ENCODE results near the gene BORCS5. TPM values are rescaled to one million over a fixed set of nuclear protein-coding genes. Genes with fewer than 3 reads are reported as not detected.

BORCS5 gene
- total RNA-seq, 2 experiments from 2014 or later: 43.7 to 47.8 TPM

DNA sequence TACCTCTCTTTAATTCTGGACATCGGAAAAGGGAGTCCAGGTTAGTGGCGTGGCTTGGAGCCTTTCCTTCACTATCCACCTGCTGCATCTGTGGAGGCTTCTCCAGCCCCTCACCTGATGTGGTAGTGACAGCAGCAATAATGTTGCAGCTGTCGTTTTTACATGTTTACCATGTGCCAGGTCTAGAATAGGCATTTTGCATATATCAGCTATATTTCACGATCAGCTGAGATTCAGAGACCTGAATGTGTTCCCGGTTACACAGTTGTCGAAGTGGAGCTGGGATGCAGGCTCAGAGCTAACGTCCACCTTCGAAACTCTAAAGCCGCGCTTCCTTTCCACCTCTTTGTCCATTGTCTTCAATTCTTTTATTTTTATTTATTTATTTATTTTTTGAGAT lies 91.0 kb downstream of the BORCS5 start:
- no peak for DNase-seq
- peaks cover 44% of the 10 kb centered on the region for H3K4me1 Mint-ChIP-seq (ENCODE audit: low read depth)
- POLR2A ChIA-PET: interaction anchor here (1.4 kb wide), 1 partner anchor 9 kb away, joined by 5 read pairs; no protein-coding TSS in a partner anchor
- H3K4me3 Mint-ChIP-seq: no peak overlapping the region
- H3K36me3 Mint-ChIP-seq: peaks cover 29% of the 10 kb centered on the region
- CTCF ChIA-PET: interaction anchor here (1.6 kb wide), 1 partner anchor 9 kb away, joined by 8 read pairs; no protein-coding TSS in a partner anchor
- no peaks in the 10 kb centered on the region for H3K9me3 Mint-ChIP-seq
- H3K27ac Mint-ChIP-seq: no peak overlapping the region
- no peaks in the 10 kb centered on the region for H3K27me3 Mint-ChIP-seq
- intact Hi-C loops (cut with micrococcal nuclease): no loop called here

GRCh38 chr12:12449533-12450025 lies 92.7 kb downstream of the BORCS5 start:
- Mint-ChIP-seq H3K4me3 (no peak overlapping the region), H3K27ac (no peak overlapping the region), H3K4me1 (ENCODE audit: low read depth) (peaks cover 33% of the 10 kb centered on the region), H3K27me3 (no peaks in the 10 kb centered on the region), H3K9me3 (no peaks in the 10 kb centered on the region), H3K36me3 (peaks cover 25% of the 10 kb centered on the region)
- ChIA-PET POLR2A (no interaction called here), CTCF (no interaction called here)
- DNase-seq: no peak
- intact Hi-C loops (cut with micrococcal nuclease): no loop called here

- DNase-seq: no peak
- ChIA-PET POLR2A (no interaction called here), CTCF (no interaction called here)
- H3K9me3 Mint-ChIP-seq: no peaks in the 10 kb centered on the region
- peaks cover 26% of the 10 kb centered on the region for H3K36me3 Mint-ChIP-seq
- intact Hi-C loops (cut with micrococcal nuclease): no loop called here
- H3K4me3 Mint-ChIP-seq: no peak overlapping the region
- H3K4me1 Mint-ChIP-seq (ENCODE audit: low read depth): peaks cover 35% of the 10 kb centered on the region
- no peaks in the 10 kb centered on the region for H3K27me3 Mint-ChIP-seq
- H3K27ac Mint-ChIP-seq: no peak overlapping the region
Observed at GRCh38 chr12:12450043-12450471, 93.2 kb downstream of the BORCS5 start.

- ChIA-PET POLR2A (interaction anchor here (1.0 kb wide), 1 partner anchor 10 kb away, joined by 3 read pairs; no protein-coding TSS in a partner anchor), CTCF (no interaction called here)
- Mint-ChIP-seq H3K4me1 (ENCODE audit: low read depth) (peaks cover 36% of the 10 kb centered on the region), H3K9me3 (no peaks in the 10 kb centered on the region), H3K4me3 (no peak overlapping the region), H3K27me3 (no peaks in the 10 kb centered on the region), H3K36me3 (peaks cover 27% of the 10 kb centered on the region), H3K27ac (no peak overlapping the region)
- DNase-seq: no peak
- intact Hi-C loops (cut with micrococcal nuclease): no loop called here
Observed at GRCh38 chr12:12451098-12451497, 94.2 kb downstream of the BORCS5 start.

DNA sequence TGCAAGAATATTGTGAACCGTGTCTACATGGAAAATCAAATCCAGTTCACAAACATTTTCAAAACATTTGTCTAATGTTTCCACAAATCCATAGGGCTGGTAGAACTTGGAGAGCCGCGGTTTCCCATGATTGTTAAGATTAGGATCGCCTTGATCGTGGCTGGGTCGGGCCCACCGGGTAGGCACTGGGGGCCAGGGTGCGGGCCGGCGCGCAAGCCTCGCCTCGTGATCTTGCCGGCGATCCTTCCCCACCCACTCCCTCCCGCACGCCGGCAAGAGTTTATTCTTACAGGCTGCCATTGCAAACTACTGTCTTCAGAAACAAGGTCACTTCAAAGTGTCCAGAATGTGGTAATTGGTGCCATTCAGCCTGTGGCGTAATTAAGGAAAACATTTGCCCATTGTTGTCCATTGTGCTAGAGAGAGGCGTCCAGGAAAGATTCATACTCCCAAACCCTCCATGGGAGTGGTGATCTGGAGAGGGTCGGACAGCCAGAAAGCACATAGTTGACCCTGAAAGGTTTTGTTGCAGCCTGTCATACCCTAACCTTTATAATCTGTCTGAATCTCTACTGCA lies 95.5 kb downstream of the BORCS5 start:
- ChIA-PET CTCF (no interaction called here), POLR2A (interaction anchor here (0.7 kb wide), 1 partner anchor 10 kb away, joined by 3 read pairs; no protein-coding TSS in a partner anchor)
- Mint-ChIP-seq H3K27me3 (no peaks in the 10 kb centered on the region), H3K27ac (no peak overlapping the region), H3K4me1 (ENCODE audit: low read depth) (peaks cover 37% of the 10 kb centered on the region), H3K36me3 (peaks cover 21% of the 10 kb centered on the region), H3K9me3 (no peaks in the 10 kb centered on the region), H3K4me3 (no peak overlapping the region)
- DNase-seq: no peak
- intact Hi-C loops (cut with micrococcal nuclease): no loop called here

DNA sequence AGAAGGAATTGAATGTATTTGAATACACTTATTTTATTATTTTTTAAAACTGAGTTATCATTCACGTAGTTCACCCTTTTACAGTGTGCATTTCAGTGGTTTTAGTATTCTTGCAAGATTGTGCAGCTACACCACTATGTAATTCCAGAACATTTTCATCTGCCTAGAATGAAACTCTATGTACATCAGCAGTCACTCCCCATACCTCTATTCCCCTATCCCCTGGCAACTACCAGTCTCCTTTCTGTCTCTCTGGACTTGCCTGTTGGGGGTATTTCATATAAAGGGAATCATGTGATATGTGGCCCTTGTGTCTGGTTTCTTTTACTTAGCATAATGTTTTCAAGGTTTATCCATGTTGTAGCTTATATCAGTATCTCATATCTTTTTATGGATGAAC lies 96.8 kb downstream of the BORCS5 start:
- ChIA-PET CTCF (interaction anchor here (1.2 kb wide), 1 partner anchor 64 kb away, joined by 5 read pairs; no protein-coding TSS in a partner anchor), POLR2A (no interaction called here)
- Mint-ChIP-seq H3K4me3 (no peak overlapping the region), H3K4me1 (ENCODE audit: low read depth) (peaks cover 46% of the 10 kb centered on the region), H3K36me3 (peaks cover 22% of the 10 kb centered on the region), H3K9me3 (no peaks in the 10 kb centered on the region), H3K27ac (no peak overlapping the region), H3K27me3 (no peaks in the 10 kb centered on the region)
- intact Hi-C loops (cut with micrococcal nuclease): no loop called here
- DNase-seq: no peak

- Mint-ChIP-seq H3K27ac (no peak overlapping the region), H3K27me3 (no peaks in the 10 kb centered on the region), H3K9me3 (no peaks in the 10 kb centered on the region), H3K36me3 (peaks cover 19% of the 10 kb centered on the region), H3K4me3 (no peak overlapping the region), H3K4me1 (ENCODE audit: low read depth) (peaks cover 44% of the 10 kb centered on the region)
- DNase-seq: no peak
- intact Hi-C loops (cut with micrococcal nuclease): no loop called here
- ChIA-PET CTCF (interaction anchor here (1.2 to 4.8 kb wide), 2 partner anchors 13 to 65 kb away, joined by 5 to 24 read pairs; no protein-coding TSS in a partner anchor), POLR2A (no interaction called here)
Observed at GRCh38 chr12:12454315-12454714, 97.4 kb downstream of the BORCS5 start.

- ChIA-PET POLR2A (interaction anchor here (0.6 to 3.7 kb wide), 16 partner anchors 9 to 269 kb away, joined by 3 to 39 read pairs (median 4); partner anchors contain the start of genes BORCS5 and DUSP16), CTCF (interaction anchor here (0.5 to 4.8 kb wide), 13 partner anchors 9 to 280 kb away, joined by 3 to 24 read pairs (median 5); no protein-coding TSS in a partner anchor)
- intact Hi-C loops (cut with micrococcal nuclease): loop anchor here (1.0 kb wide), 2 partner anchors 14 to 19 kb away; no protein-coding TSS in a partner anchor
- Mint-ChIP-seq H3K4me3 (peak overlapping the region; percentile 47), H3K27ac (peak overlapping the region; percentile 93), H3K36me3 (peaks cover 9% of the 10 kb centered on the region), H3K27me3 (no peaks in the 10 kb centered on the region), H3K4me1 (ENCODE audit: low read depth) (peaks cover 63% of the 10 kb centered on the region), H3K9me3 (no peaks in the 10 kb centered on the region)
- no peak for DNase-seq
Observed at GRCh38 chr12:12456637-12457036, 99.8 kb downstream of the BORCS5 start.

GRCh38 chr12:12460935-12461922 lies 104.4 kb downstream of the BORCS5 start:
- POLR2A ChIA-PET: interaction anchor here (0.7 to 3.1 kb wide), 18 partner anchors 10 to 253 kb away, joined by 3 to 48 read pairs (median 5); partner anchors contain the start of gene BORCS5
- peaks cover 87% of the 10 kb centered on the region for H3K4me1 Mint-ChIP-seq (ENCODE audit: low read depth)
- intact Hi-C loops (cut with micrococcal nuclease): loop anchor here (1.0 to 10.0 kb wide), 7 partner anchors 14 to 446 kb away; no protein-coding TSS in a partner anchor
- peak overlapping the region; percentile 97 for H3K27ac Mint-ChIP-seq
- no peaks in the 10 kb centered on the region for H3K27me3 Mint-ChIP-seq
- no peaks in the 10 kb centered on the region for H3K9me3 Mint-ChIP-seq
- peak; percentile 76 for DNase-seq
- H3K36me3 Mint-ChIP-seq: peaks cover 13% of the 10 kb centered on the region
- CTCF ChIA-PET: interaction anchor here (0.6 to 3.2 kb wide), 9 partner anchors 9 to 264 kb away, joined by 3 to 27 read pairs (median 3); no protein-coding TSS in a partner anchor
- peak overlapping the region; percentile 45 for H3K4me3 Mint-ChIP-seq

DNA sequence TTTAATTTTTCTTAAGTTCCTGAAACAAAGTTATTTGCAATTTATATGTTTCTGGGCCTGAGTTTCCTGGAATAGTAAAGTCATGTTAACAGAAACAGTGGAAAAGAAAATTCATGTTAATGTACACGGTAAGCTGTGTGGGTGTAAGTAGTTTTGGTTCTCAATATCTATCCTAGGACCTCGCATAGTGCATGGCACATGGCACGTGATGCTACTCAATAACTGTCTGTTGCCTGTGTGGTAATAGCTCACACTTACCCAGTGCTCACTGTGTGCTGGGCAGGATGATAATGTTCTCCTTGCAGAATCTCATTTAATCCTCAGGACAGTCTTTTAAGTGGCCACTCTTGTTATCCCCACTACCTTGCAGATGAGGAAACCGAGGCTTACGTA lies 105.0 kb downstream of the BORCS5 start:
- Mint-ChIP-seq H3K36me3 (peaks cover 17% of the 10 kb centered on the region), H3K4me3 (peak overlapping the region; percentile 27), H3K4me1 (ENCODE audit: low read depth) (peaks cover 86% of the 10 kb centered on the region), H3K27me3 (no peaks in the 10 kb centered on the region), H3K27ac (peak overlapping the region; percentile 97), H3K9me3 (no peaks in the 10 kb centered on the region)
- DNase-seq: peak; percentile 75
- POLR2A ChIA-PET: interaction anchor here (0.7 to 3.1 kb wide), 19 partner anchors 9 to 252 kb away, joined by 3 to 48 read pairs (median 5); partner anchors contain the start of gene BORCS5
- CTCF ChIA-PET: interaction anchor here (0.6 to 3.2 kb wide), 9 partner anchors 9 to 264 kb away, joined by 3 to 27 read pairs (median 3); no protein-coding TSS in a partner anchor
- intact Hi-C loops (cut with micrococcal nuclease): loop anchor here (1.0 to 10.0 kb wide), 7 partner anchors 13 to 447 kb away; no protein-coding TSS in a partner anchor

DNA sequence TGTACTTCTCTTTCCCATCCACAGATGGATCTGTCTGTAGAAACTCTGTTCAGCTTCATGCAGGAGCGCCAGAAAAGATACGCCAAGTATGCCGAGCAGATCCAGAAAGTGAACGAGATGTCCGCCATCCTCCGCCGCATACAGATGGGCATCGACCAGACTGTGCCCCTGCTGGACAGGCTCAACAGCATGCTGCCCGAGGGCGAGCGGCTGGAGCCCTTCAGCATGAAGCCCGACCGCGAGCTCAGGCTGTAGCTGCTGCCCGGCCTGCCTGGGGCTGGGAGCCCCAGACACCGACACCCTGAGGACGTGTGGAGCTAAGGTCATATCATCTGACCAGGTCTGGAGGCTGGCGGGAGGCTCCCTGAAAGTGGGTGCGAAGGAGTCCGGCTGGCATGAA lies 108.6 kb downstream of the BORCS5 start:
- POLR2A ChIA-PET: interaction anchor here (1.0 to 4.5 kb wide), 19 partner anchors 9 to 259 kb away, joined by 3 to 40 read pairs (median 6); no protein-coding TSS in a partner anchor
- Mint-ChIP-seq H3K9me3 (peaks cover 2% of the 10 kb centered on the region), H3K4me3 (no peak overlapping the region), H3K36me3 (peaks cover 46% of the 10 kb centered on the region), H3K27ac (peak overlapping the region; percentile 97), H3K4me1 (ENCODE audit: low read depth) (peaks cover 91% of the 10 kb centered on the region), H3K27me3 (no peaks in the 10 kb centered on the region)
- DNase-seq: no peak
- CTCF ChIA-PET: interaction anchor here (1.2 to 2.2 kb wide), 6 partner anchors 8 to 177 kb away, joined by 3 to 14 read pairs (median 4); no protein-coding TSS in a partner anchor
- intact Hi-C loops (cut with micrococcal nuclease): loop anchor here (10.0 kb wide), 1 partner anchor 451 kb away; no protein-coding TSS in a partner anchor
